Left lung (tissue), 10 donors: ENCODE data around the gene IL17REL. TPM values are rescaled to one million over a fixed set of nuclear protein-coding genes. Genes with fewer than 3 reads are reported as not detected.

ENCODE experiments used
- ATAC-seq: fragments of 200-7000 bp; cut with Tn5 transposase; one replicate; pipeline ENCODE4 v1.9.1; 2020; ENCODE audit warnings: moderate library complexity
- DNase-seq, 4 donors: peaks; one replicate each; pipeline ENCODE4 v3.0.0-alpha.2; 2013 to 2020
- H3K27ac ChIP-seq, 2 donors: fragments of 200-600 bp; sonication (generic) in 1 of 2; one replicate each; pipeline versions ENCODE4 v1.5.0 to v1.8.0; 2020 to 2021
- H3K27me3 ChIP-seq, 2 donors: fragments of 200-600 bp; sonication (generic) in 1 of 2; one replicate each; pipeline versions ENCODE4 v1.5.0 to v1.8.0; 2020 to 2021
- H3K36me3 ChIP-seq, 2 donors: fragments of 200-600 bp; sonication (generic) in 1 of 2; one replicate each; pipeline versions ENCODE4 v1.5.0 to v1.8.0; 2020 to 2021
- H3K4me1 ChIP-seq, 2 donors: fragments of 200-600 bp; one replicate each; pipeline ENCODE4 v1.8.0; 2021
- H3K4me3 ChIP-seq, 2 donors: fragments of 200-600 bp; sonication (generic) in 1 of 2; one replicate each; pipeline versions ENCODE4 v1.5.0 to v1.8.0; 2020 to 2021; ENCODE audit warnings: mild to moderate bottlenecking in 1 of 2
- H3K9me3 ChIP-seq, 2 donors: fragments of 200-600 bp; sonication (generic) in 1 of 2; one replicate each; pipeline versions ENCODE4 v1.5.0 to v1.8.0; 2020 to 2021
- CTCF ChIP-seq, 2 donors: fragments of 200-600 bp; sonication (generic) in 1 of 2; IDR thresholded peaks; one replicate each; pipeline versions ENCODE4 v1.5.0 to v1.8.0; 2021; ENCODE audit warnings: antibody characterized with exemption in 2 of 2
- intact Hi-C, 2 donors: fragments of 100-400 bp; cut with DNase I; formaldehyde crosslinking; loops; one replicate each; pipeline versions ENCODE4 v1.11.2 to v1.14.2; 2022
- polyA plus RNA-seq, 6 donors: library from polyadenylated mRNA; unstranded; fragments of 120-200 nt; gene quantifications; one replicate each; pipeline ENCODE4 v1.2.1, GENCODE V29; 2013; ENCODE audit not compliant: insufficient read length in 6 of 6
- total RNA-seq, 2 donors: library from RNA; stranded (reverse); fragmentation: NEBNext Ultra II Directional; extraction: Animal tissue kit (Norgen Biotek cat#: 25700); gene quantifications; one replicate each; pipeline ENCODE4 v1.2.1, GENCODE V29; 2021
- donor health status: DM: no; HTN: yes; CAD: no.
- donor health status: DM: no; HTN: no; CAD: no.

The IL17REL gene
- total and polyA plus RNA-seq, 8 donors, result 0.06 to 0.17 (median 0.07) TPM; not detected in 3

GRCh38 chr22:50018608-50019285 lies 6.2 kb upstream of the IL17REL start:
- no peak overlapping the region for H3K4me3 ChIP-seq
- no peak overlapping the region for H3K27ac ChIP-seq
- H3K27me3 ChIP-seq, result peaks cover 35 to 55% of the 10 kb centered on the region in 2 donors
- peaks cover 5 to 7% of the 10 kb centered on the region in 2 donors for H3K4me1 ChIP-seq
- ATAC-seq, result no peak
- TF ChIP-seq CTCF (IDR thresholded peaks at IDR 0.05), result no peak
- H3K36me3 ChIP-seq, result no peaks in the 10 kb centered on the region
- DNase-seq, result no peak
- intact Hi-C loops, result no loop called here
- H3K9me3 ChIP-seq, result no peaks in the 10 kb centered on the region

- no peak for TF ChIP-seq CTCF (IDR thresholded peaks at IDR 0.05)
- intact Hi-C loops, result no loop called here
- Histone ChIP-seq H3K4me3 (no peak overlapping the region), H3K4me1 (peaks cover 5 to 7% of the 10 kb centered on the region in 2 donors), H3K27ac (no peak overlapping the region), H3K27me3 (peaks cover 38 to 63% of the 10 kb centered on the region in 2 donors), H3K9me3 (no peaks in the 10 kb centered on the region), H3K36me3 (no peaks in the 10 kb centered on the region)
- no peak for DNase-seq
- ATAC-seq, result no peak
Observed at GRCh38 chr22:50017701-50018224, 5.2 kb upstream of the IL17REL start.

- no peak for ATAC-seq
- Histone ChIP-seq H3K4me1 (peaks cover 5 to 7% of the 10 kb centered on the region in 2 donors), H3K27me3 (peaks cover 38 to 70% of the 10 kb centered on the region in 2 donors), H3K27ac (no peak overlapping the region), H3K9me3 (no peaks in the 10 kb centered on the region), H3K36me3 (no peaks in the 10 kb centered on the region), H3K4me3 (no peak overlapping the region)
- no peak for TF ChIP-seq CTCF (IDR thresholded peaks at IDR 0.05)
- DNase-seq, result peak in 1 of 4 donors; percentile 69
- intact Hi-C loops, result no loop called here
Observed at GRCh38 chr22:50016988-50017700, 4.6 kb upstream of the IL17REL start.

- intact Hi-C loops, result no loop called here
Observed at GRCh38 chr22:50016308-50016987, 3.9 kb upstream of the IL17REL start.

More at GRCh38 chr22:50016308-50016987, 3.9 kb upstream of the IL17REL start:
- H3K4me3 ChIP-seq, result no peak overlapping the region
- no peaks in the 10 kb centered on the region for H3K36me3 ChIP-seq
- ATAC-seq, result no peak
- H3K4me1 ChIP-seq, result peaks cover 5 to 7% of the 10 kb centered on the region in 2 donors
- H3K27me3 ChIP-seq, result peaks cover 42 to 77% of the 10 kb centered on the region in 2 donors
- no peaks in the 10 kb centered on the region for H3K9me3 ChIP-seq
- peak in 1 of 4 donors; percentile 64 for DNase-seq
- H3K27ac ChIP-seq, result no peak overlapping the region
- TF ChIP-seq CTCF (IDR thresholded peaks at IDR 0.05), result no peak
